Measurements from ENCODE around the gene PRDM16.

The PRDM16 gene

GRCh38 chr1:3113741-3114056, 44.7 kb downstream of the PRDM16 start:
- no peak overlapping the region for H3K9ac ChIP-seq (ENCODE audit: low read depth, low read length)
- H3K9me3 ChIP-seq (ENCODE audit: control insufficient read depth, insufficient read depth, low read length), result no peaks in the 10 kb centered on the region
- no peaks in the 10 kb centered on the region for H3K4me1 ChIP-seq (ENCODE audit: insufficient read depth, low read length)
- no peaks in the 10 kb centered on the region for H3K36me3 ChIP-seq (ENCODE audit: insufficient read depth, low read length)

- Histone ChIP-seq H3K9ac (ENCODE audit: low read depth, low read length) (no peak overlapping the region), H3K36me3 (ENCODE audit: insufficient read depth, low read length) (no peaks in the 10 kb centered on the region), H3K4me1 (ENCODE audit: insufficient read depth, low read length) (no peaks in the 10 kb centered on the region), H3K9me3 (ENCODE audit: control insufficient read depth, insufficient read depth, low read length) (no peaks in the 10 kb centered on the region)
Measured at GRCh38 chr1:3114131-3114744, 45.2 kb downstream of the PRDM16 start.

- Histone ChIP-seq H3K9me3 (ENCODE audit: control insufficient read depth, insufficient read depth, low read length) (no peaks in the 10 kb centered on the region), H3K4me1 (ENCODE audit: insufficient read depth, low read length) (no peaks in the 10 kb centered on the region), H3K9ac (ENCODE audit: low read depth, low read length) (no peak overlapping the region), H3K36me3 (ENCODE audit: insufficient read depth, low read length) (no peaks in the 10 kb centered on the region)
Measured at GRCh38 chr1:3114846-3115245, 45.8 kb downstream of the PRDM16 start.

GRCh38 chr1:3115275-3116149, 46.5 kb downstream of the PRDM16 start:
- H3K9me3 ChIP-seq (ENCODE audit: control insufficient read depth, insufficient read depth, low read length), result no peaks in the 10 kb centered on the region
- H3K36me3 ChIP-seq (ENCODE audit: insufficient read depth, low read length), result no peaks in the 10 kb centered on the region
- H3K4me1 ChIP-seq (ENCODE audit: insufficient read depth, low read length), result no peaks in the 10 kb centered on the region
- no peak overlapping the region for H3K9ac ChIP-seq (ENCODE audit: low read depth, low read length)

GRCh38 chr1:3116150-3116510, 47.1 kb downstream of the PRDM16 start:
- Histone ChIP-seq H3K9ac (ENCODE audit: low read depth, low read length) (no peak overlapping the region), H3K9me3 (ENCODE audit: control insufficient read depth, insufficient read depth, low read length) (no peaks in the 10 kb centered on the region), H3K4me1 (ENCODE audit: insufficient read depth, low read length) (no peaks in the 10 kb centered on the region), H3K36me3 (ENCODE audit: insufficient read depth, low read length) (no peaks in the 10 kb centered on the region)

- H3K9me3 ChIP-seq (ENCODE audit: control insufficient read depth, insufficient read depth, low read length), result no peaks in the 10 kb centered on the region
Measured at GRCh38 chr1:3116560-3116959, 47.6 kb downstream of the PRDM16 start.

GRCh38 chr1:3117879-3118278, 48.9 kb downstream of the PRDM16 start:
- Histone ChIP-seq H3K4me1 (ENCODE audit: insufficient read depth, low read length) (no peaks in the 10 kb centered on the region), H3K36me3 (ENCODE audit: insufficient read depth, low read length) (no peaks in the 10 kb centered on the region), H3K9ac (ENCODE audit: low read depth, low read length) (no peak overlapping the region), H3K9me3 (ENCODE audit: control insufficient read depth, insufficient read depth, low read length) (no peaks in the 10 kb centered on the region)

More at GRCh38 chr1:3116560-3116959, 47.6 kb downstream of the PRDM16 start:
- Histone ChIP-seq H3K9ac (ENCODE audit: low read depth, low read length) (no peak overlapping the region), H3K36me3 (ENCODE audit: insufficient read depth, low read length) (no peaks in the 10 kb centered on the region), H3K4me1 (ENCODE audit: insufficient read depth, low read length) (no peaks in the 10 kb centered on the region)

- Histone ChIP-seq H3K4me1 (ENCODE audit: insufficient read depth, low read length) (no peaks in the 10 kb centered on the region), H3K36me3 (ENCODE audit: insufficient read depth, low read length) (no peaks in the 10 kb centered on the region), H3K9ac (ENCODE audit: low read depth, low read length) (no peak overlapping the region), H3K9me3 (ENCODE audit: control insufficient read depth, insufficient read depth, low read length) (no peaks in the 10 kb centered on the region)
Measured at GRCh38 chr1:3119061-3119460, 50.1 kb downstream of the PRDM16 start.

GRCh38 chr1:3119725-3120124, 50.7 kb downstream of the PRDM16 start:
- Histone ChIP-seq H3K4me1 (ENCODE audit: insufficient read depth, low read length) (no peaks in the 10 kb centered on the region), H3K9ac (ENCODE audit: low read depth, low read length) (no peak overlapping the region), H3K36me3 (ENCODE audit: insufficient read depth, low read length) (no peaks in the 10 kb centered on the region), H3K9me3 (ENCODE audit: control insufficient read depth, insufficient read depth, low read length) (no peaks in the 10 kb centered on the region)

GRCh38 chr1:3120140-3120539, 51.1 kb downstream of the PRDM16 start:
- H3K9me3 ChIP-seq (ENCODE audit: control insufficient read depth, insufficient read depth, low read length), result no peaks in the 10 kb centered on the region
- H3K4me1 ChIP-seq (ENCODE audit: insufficient read depth, low read length), result no peaks in the 10 kb centered on the region
- H3K36me3 ChIP-seq (ENCODE audit: insufficient read depth, low read length), result no peaks in the 10 kb centered on the region
- H3K9ac ChIP-seq (ENCODE audit: low read depth, low read length), result no peak overlapping the region

GRCh38 chr1:3120994-3121393, 52.0 kb downstream of the PRDM16 start:
- no peak overlapping the region for H3K9ac ChIP-seq (ENCODE audit: low read depth, low read length)
- no peaks in the 10 kb centered on the region for H3K9me3 ChIP-seq (ENCODE audit: control insufficient read depth, insufficient read depth, low read length)
- H3K4me1 ChIP-seq (ENCODE audit: insufficient read depth, low read length), result no peaks in the 10 kb centered on the region
- H3K36me3 ChIP-seq (ENCODE audit: insufficient read depth, low read length), result no peaks in the 10 kb centered on the region

GRCh38 chr1:3121401-3122210, 52.6 kb downstream of the PRDM16 start:
- H3K36me3 ChIP-seq (ENCODE audit: insufficient read depth, low read length), result no peaks in the 10 kb centered on the region
- no peaks in the 10 kb centered on the region for H3K9me3 ChIP-seq (ENCODE audit: control insufficient read depth, insufficient read depth, low read length)
- H3K9ac ChIP-seq (ENCODE audit: low read depth, low read length), result no peak overlapping the region
- no peaks in the 10 kb centered on the region for H3K4me1 ChIP-seq (ENCODE audit: insufficient read depth, low read length)

- Histone ChIP-seq H3K4me1 (ENCODE audit: insufficient read depth, low read length) (no peaks in the 10 kb centered on the region), H3K9ac (ENCODE audit: low read depth, low read length) (no peak overlapping the region)
Measured at GRCh38 chr1:3122311-3122710, 53.3 kb downstream of the PRDM16 start.

GRCh38 chr1:3124246-3124645, 55.2 kb downstream of the PRDM16 start:
- Histone ChIP-seq H3K36me3 (ENCODE audit: insufficient read depth, low read length) (no peaks in the 10 kb centered on the region), H3K4me1 (ENCODE audit: insufficient read depth, low read length) (no peaks in the 10 kb centered on the region), H3K9ac (ENCODE audit: low read depth, low read length) (no peak overlapping the region), H3K9me3 (ENCODE audit: control insufficient read depth, insufficient read depth, low read length) (no peaks in the 10 kb centered on the region)

More at GRCh38 chr1:3122311-3122710, 53.3 kb downstream of the PRDM16 start:
- Histone ChIP-seq H3K36me3 (ENCODE audit: insufficient read depth, low read length) (no peaks in the 10 kb centered on the region), H3K9me3 (ENCODE audit: control insufficient read depth, insufficient read depth, low read length) (no peaks in the 10 kb centered on the region)
